Measurements from ENCODE around the gene TAF11L4. TPM values are rescaled to one million over a fixed set of nuclear protein-coding genes. Genes with fewer than 3 reads are reported as not detected.
"Not testable (repeated sequence)": the region's sequence is repeated elsewhere in the genome, so short reads cannot be mapped to it uniquely, and the experiment has no call there.

Gene TAF11L4
- total RNA-seq, 1 experiment from 2014 or later = not detected

DNA sequence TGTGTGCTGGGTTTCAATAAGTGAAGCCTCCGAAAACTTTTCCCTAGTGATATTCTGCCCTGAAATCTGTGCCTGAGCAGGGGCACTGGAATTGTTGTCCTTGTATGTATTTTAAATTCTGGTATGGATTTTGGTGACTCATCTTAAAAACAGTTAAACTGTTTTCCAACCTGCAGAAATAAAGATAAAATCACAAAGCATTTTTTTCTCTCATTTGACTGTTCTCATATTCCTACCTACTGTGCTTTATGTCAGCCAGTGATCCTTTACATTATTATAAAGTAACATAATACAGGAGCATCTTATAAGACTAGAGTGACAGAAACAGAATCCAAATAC lies 34.5 kb upstream of the TAF11L4 start (continued):
- TF ChIP-seq ZNF317 (CRISPR knock-in tag; IDR thresholded peaks at IDR 0.05; ENCODE audit: borderline replicate concordance, low read depth) = no peak

DNA sequence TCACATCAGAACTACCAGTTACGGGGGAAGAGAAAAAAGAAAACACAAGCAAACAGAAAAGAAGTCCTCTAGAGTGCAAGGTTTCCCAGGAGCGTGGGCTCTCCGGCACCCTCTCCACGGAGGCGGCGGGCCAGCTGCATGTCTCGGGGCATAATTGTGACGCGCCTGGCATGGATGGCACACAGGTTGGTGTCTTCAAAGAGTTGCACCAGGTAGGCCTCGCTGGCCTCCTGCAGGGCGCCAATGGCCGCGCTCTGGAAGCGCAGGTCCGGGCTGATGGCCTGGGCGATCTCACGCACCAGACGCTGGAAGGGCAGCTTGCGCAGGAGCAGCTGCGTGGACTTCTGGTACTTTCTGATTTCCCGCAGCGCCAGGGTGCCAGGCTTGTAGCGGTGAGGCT lies 30.3 kb upstream of the TAF11L4 start:
- H3K36me3 Mint-ChIP-seq; CTCF ChIA-PET; DNase-seq (ENCODE audit: low spot score); H3K4me1 Mint-ChIP-seq; H3K4me3 Mint-ChIP-seq; H3K27me3 Mint-ChIP-seq (ENCODE audit: low read depth); POLR2A ChIA-PET; ATAC-seq; H3K27ac Mint-ChIP-seq: not testable (repeated sequence)
- H3K9me3 Mint-ChIP-seq = peaks cover 11% of the 10 kb centered on the region

DNA sequence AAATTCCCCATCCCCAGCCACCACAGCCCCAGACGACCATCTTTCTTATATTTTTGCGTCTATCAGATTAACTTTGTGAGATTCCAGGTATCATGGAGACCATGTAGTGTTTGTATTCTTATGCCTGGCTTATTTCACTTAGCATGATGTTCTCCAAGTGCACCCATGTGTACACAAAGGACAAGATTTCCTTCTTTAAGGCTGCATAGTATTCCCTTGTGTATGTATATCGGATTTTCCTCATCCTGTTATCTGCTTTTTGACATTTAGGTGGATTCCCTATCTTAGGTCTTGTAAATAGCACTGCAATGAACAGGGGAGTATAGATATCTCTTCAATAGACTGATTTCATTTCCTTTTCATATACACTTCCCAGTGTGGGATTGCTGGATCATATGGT lies 28.8 kb upstream of the TAF11L4 start:
- peaks cover 4% of the 10 kb centered on the region for H3K4me1 Mint-ChIP-seq
- H3K9me3 Mint-ChIP-seq = peaks cover 11% of the 10 kb centered on the region
- no peaks in the 10 kb centered on the region for H3K27me3 Mint-ChIP-seq (ENCODE audit: low read depth)
- no peak overlapping the region for H3K27ac Mint-ChIP-seq
- no peak overlapping the region for H3K4me3 Mint-ChIP-seq
- DNase-seq (ENCODE audit: low spot score) (no peak), ATAC-seq (no peak)
- POLR2A ChIA-PET = no interaction called here
- TF ChIP-seq ZNF219 (CRISPR knock-in tag; IDR thresholded peaks at IDR 0.05; ENCODE audit: borderline replicate concordance) = no peak
- TF ChIP-seq TEAD1 (CRISPR knock-in tag; IDR thresholded peaks at IDR 0.05) = no peak
- TF ChIP-seq, protein P1, sequence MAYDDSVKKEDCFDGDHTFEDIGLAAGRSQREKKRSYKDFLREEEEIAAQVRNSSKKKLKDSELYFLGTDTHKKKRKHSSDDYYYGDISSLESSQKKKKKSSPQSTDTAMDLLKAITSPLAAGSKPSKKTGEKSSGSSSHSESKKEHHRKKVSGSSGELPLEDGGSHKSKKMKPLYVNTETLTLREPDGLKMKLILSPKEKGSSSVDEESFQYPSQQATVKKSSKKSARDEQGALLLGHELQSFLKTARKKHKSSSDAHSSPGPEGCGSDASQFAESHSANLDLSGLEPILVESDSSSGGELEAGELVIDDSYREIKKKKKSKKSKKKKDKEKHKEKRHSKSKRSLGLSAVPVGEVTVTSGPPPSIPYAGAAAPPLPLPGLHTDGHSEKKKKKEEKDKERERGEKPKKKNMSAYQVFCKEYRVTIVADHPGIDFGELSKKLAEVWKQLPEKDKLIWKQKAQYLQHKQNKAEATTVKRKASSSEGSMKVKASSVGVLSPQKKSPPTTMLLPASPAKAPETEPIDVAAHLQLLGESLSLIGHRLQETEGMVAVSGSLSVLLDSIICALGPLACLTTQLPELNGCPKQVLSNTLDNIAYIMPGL (CRISPR knock-in tag; IDR thresholded peaks at IDR 0.05) = no peak
- no peak for TF ChIP-seq CREM (CRISPR knock-in tag; IDR thresholded peaks at IDR 0.05)
- TF ChIP-seq, protein P2, sequence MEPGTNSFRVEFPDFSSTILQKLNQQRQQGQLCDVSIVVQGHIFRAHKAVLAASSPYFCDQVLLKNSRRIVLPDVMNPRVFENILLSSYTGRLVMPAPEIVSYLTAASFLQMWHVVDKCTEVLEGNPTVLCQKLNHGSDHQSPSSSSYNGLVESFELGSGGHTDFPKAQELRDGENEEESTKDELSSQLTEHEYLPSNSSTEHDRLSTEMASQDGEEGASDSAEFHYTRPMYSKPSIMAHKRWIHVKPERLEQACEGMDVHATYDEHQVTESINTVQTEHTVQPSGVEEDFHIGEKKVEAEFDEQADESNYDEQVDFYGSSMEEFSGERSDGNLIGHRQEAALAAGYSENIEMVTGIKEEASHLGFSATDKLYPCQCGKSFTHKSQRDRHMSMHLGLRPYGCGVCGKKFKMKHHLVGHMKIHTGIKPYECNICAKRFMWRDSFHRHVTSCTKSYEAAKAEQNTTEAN (CRISPR knock-in tag; IDR thresholded peaks at IDR 0.05) = no peak
- no peak for TF ChIP-seq ZNF138 (CRISPR knock-in tag; conservative IDR thresholded peaks at IDR 0.05)
- TF ChIP-seq, protein P3, sequence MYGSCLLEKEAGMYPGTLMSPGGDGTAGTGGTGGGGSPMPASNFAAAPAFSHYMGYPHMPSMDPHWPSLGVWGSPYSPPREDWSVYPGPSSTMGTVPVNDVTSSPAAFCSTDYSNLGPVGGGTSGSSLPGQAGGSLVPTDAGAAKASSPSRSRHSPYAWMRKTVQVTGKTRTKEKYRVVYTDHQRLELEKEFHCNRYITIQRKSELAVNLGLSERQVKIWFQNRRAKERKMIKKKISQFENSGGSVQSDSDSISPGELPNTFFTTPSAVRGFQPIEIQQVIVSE (CRISPR knock-in tag; IDR thresholded peaks at IDR 0.05; ENCODE audit: borderline replicate concordance) = no peak
- no peak for TF ChIP-seq ZBTB21 (CRISPR knock-in tag; IDR thresholded peaks at IDR 0.05; ENCODE audit: borderline replicate concordance)
- no peak for TF ChIP-seq GABPB1 (CRISPR knock-in tag; IDR thresholded peaks at IDR 0.05)
- no peak for TF ChIP-seq GTF2I (CRISPR knock-in tag; conservative IDR thresholded peaks at IDR 0.05)
- no peak for TF ChIP-seq JAZF1 (CRISPR knock-in tag; IDR thresholded peaks at IDR 0.05)
- no peak for TF ChIP-seq FOXK1 (CRISPR knock-in tag; IDR thresholded peaks at IDR 0.05)
- TF ChIP-seq ZNF121 (CRISPR knock-in tag; IDR thresholded peaks at IDR 0.05) = no peak
- TF ChIP-seq NR2C2 (CRISPR knock-in tag; IDR thresholded peaks at IDR 0.05) = no peak
- TF ChIP-seq RELA (CRISPR knock-in tag; IDR thresholded peaks at IDR 0.05; ENCODE audit: borderline replicate concordance) = no peak
- H3K36me3 Mint-ChIP-seq = no peaks in the 10 kb centered on the region
- CTCF ChIA-PET = no interaction called here

DNA sequence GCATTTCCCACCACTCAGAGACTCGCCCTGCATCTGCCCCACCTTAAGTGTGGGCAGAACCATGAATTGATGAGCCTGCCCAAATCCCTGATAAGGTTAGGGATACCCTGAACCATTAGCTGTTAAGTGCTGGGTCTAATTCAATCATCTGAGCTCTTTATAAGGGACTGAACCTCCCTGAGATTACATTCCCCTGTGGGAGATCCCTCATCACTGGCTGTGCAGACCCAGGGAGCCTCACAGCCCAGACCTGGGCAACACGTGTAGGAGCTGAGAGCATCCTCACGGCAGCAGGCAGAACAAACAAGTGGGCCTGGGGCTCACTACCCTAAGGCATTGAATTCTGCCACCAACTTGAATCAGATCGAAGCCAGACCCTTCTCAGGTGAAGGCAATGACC lies 24.2 kb upstream of the TAF11L4 start:
- TF ChIP-seq ZNF232 (CRISPR knock-in tag; IDR thresholded peaks at IDR 0.05) (no peak), GABPB1 (CRISPR knock-in tag; IDR thresholded peaks at IDR 0.05) (no peak), CREM (CRISPR knock-in tag; IDR thresholded peaks at IDR 0.05) (no peak), TEAD1 (CRISPR knock-in tag; IDR thresholded peaks at IDR 0.05) (no peak), CBFB (CRISPR knock-in tag; IDR thresholded peaks at IDR 0.05; ENCODE audit: low read depth) (no peak)
- TF ChIP-seq, protein P4, sequence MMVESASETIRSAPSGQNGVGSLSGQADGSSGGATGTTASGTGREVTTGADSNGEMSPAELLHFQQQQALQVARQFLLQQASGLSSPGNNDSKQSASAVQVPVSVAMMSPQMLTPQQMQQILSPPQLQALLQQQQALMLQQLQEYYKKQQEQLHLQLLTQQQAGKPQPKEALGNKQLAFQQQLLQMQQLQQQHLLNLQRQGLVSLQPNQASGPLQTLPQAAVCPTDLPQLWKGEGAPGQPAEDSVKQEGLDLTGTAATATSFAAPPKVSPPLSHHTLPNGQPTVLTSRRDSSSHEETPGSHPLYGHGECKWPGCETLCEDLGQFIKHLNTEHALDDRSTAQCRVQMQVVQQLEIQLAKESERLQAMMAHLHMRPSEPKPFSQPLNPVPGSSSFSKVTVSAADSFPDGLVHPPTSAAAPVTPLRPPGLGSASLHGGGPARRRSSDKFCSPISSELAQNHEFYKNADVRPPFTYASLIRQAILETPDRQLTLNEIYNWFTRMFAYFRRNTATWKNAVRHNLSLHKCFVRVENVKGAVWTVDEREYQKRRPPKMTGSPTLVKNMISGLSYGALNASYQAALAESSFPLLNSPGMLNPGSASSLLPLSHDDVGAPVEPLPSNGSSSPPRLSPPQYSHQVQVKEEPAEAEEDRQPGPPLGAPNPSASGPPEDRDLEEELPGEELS (CRISPR knock-in tag; IDR thresholded peaks at IDR 0.05) = no peak
- TF ChIP-seq, protein P5, sequence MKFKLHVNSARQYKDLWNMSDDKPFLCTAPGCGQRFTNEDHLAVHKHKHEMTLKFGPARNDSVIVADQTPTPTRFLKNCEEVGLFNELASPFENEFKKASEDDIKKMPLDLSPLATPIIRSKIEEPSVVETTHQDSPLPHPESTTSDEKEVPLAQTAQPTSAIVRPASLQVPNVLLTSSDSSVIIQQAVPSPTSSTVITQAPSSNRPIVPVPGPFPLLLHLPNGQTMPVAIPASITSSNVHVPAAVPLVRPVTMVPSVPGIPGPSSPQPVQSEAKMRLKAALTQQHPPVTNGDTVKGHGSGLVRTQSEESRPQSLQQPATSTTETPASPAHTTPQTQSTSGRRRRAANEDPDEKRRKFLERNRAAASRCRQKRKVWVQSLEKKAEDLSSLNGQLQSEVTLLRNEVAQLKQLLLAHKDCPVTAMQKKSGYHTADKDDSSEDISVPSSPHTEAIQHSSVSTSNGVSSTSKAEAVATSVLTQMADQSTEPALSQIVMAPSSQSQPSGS (CRISPR knock-in tag; IDR thresholded peaks at IDR 0.05; ENCODE audit: borderline replicate concordance, low read depth) = no peak
- Mint-ChIP-seq H3K36me3 (no peaks in the 10 kb centered on the region), H3K27ac (no peak overlapping the region), H3K4me1 (peaks cover 4% of the 10 kb centered on the region), H3K9me3 (peaks cover 11% of the 10 kb centered on the region), H3K4me3 (no peak overlapping the region), H3K27me3 (ENCODE audit: low read depth) (no peaks in the 10 kb centered on the region)
- ATAC-seq = no peak
- ChIA-PET CTCF (no interaction called here), POLR2A (no interaction called here)
- DNase-seq (ENCODE audit: low spot score) = no peak

DNA sequence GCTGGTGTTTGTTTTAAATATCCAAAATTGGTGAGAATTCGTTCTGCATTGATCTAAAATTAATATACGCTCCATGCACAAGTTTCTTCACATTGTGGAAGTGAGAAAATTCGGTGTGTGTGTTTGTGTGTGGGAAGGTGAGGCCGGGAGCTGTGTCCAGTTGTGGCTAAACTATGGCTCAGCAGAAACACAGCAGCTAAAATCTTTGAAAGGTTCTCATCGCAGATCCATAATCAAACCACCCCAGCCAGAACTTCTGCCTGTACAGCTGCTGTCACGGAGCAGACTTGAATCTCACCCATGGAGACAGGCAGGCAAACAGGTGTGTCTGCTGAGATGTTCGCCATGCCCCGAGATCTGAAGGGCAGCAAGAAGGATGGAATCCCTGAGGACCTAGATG lies 23.7 kb upstream of the TAF11L4 start, which contains the start of gene TAF11L2:
Gene TAF11L2, plus strand, starts transcription at position 301 of the 400 bp plus-strand sequence.
- H3K27ac Mint-ChIP-seq, CTCF ChIA-PET: not testable (repeated sequence)

More for the DNA sequence above, 23.7 kb upstream of the TAF11L4 start, which contains the start of gene TAF11L2:
- H3K9me3 Mint-ChIP-seq; POLR2A ChIA-PET; H3K36me3 Mint-ChIP-seq; H3K27me3 Mint-ChIP-seq (ENCODE audit: low read depth); H3K4me3 Mint-ChIP-seq; H3K4me1 Mint-ChIP-seq; ATAC-seq; DNase-seq (ENCODE audit: low spot score): not testable (repeated sequence)

All from WTC11 (cell line).